ENCODE measurements around the gene NPAT.

DNA sequence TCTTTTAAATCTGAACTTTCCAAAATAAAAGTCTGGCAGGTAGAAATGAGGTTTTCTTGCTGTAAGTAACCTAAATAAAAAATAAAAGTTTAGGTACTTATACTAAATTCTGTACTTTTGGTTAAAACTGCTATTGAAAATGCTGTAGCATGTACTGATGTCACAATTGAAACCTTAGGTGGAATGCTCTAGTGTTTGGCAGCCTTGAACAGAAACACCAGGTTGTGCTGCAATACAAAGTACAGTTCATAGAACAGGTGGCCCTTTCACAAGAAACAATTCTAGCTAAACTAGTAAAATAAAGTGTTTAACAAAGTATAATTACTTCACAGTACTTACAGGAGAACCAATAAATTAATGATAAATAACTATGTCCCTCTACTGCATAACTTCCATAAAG, 25.1 kb downstream of the NPAT start:
- no peak for TF ChIP-seq POLR2AphosphoS5 (IDR thresholded peaks at IDR 0.05)
- TF ChIP-seq, protein P1, sequence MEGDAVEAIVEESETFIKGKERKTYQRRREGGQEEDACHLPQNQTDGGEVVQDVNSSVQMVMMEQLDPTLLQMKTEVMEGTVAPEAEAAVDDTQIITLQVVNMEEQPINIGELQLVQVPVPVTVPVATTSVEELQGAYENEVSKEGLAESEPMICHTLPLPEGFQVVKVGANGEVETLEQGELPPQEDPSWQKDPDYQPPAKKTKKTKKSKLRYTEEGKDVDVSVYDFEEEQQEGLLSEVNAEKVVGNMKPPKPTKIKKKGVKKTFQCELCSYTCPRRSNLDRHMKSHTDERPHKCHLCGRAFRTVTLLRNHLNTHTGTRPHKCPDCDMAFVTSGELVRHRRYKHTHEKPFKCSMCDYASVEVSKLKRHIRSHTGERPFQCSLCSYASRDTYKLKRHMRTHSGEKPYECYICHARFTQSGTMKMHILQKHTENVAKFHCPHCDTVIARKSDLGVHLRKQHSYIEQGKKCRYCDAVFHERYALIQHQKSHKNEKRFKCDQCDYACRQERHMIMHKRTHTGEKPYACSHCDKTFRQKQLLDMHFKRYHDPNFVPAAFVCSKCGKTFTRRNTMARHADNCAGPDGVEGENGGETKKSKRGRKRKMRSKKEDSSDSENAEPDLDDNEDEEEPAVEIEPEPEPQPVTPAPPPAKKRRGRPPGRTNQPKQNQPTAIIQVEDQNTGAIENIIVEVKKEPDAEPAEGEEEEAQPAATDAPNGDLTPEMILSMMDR (IDR thresholded peaks at IDR 0.05), result no peak
- no peak for TF ChIP-seq POLR2A (IDR thresholded peaks at IDR 0.05)
- TF ChIP-seq EP300 (IDR thresholded peaks at IDR 0.05), result no peak

Measured in upper lobe of left lung (tissue), 4 donors.